SKM-1 (cell line): Measurements from ENCODE around the gene SEMA4C.
A peak's percentile ranks its signal among the peaks of the same experiment; 100 is the strongest.
"Not testable (repeated sequence)": the region's sequence is repeated elsewhere in the genome, so short reads cannot be mapped to it uniquely, and the experiment has no call there.

Experiments
- DNase-seq: peaks from one replicate; lab custom pipeline; 2025; ENCODE audit not compliant: unreplicated experiment; lab: John Stamatoyannopoulos, UW

Gene SEMA4C

GRCh38 chr2:96898641-96899412 is 28.9 kb upstream of the SEMA4C start:
- DNase-seq = no peak

DNA sequence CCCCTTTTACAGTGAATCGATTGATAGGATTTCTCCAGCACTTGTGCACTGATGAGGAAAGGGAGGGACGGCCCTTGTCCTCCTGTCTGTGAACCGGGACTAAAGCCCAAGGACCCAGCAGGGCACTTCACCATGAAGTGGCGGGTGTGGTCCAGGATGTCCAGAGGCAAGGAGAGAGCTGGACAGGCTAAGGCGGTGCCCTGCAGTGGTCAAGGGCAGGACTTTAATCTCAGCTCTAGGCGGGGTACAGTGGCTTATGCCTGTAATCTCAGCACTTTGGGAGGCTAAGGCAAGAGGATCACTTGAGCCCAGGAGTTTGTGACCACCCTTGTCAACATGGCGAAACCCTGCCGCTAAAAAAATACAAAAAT is 28.2 kb upstream of the SEMA4C start:
- DNase-seq = no peak

GRCh38 chr2:96897491-96898134 is 27.7 kb upstream of the SEMA4C start:
- no peak for DNase-seq

DNA sequence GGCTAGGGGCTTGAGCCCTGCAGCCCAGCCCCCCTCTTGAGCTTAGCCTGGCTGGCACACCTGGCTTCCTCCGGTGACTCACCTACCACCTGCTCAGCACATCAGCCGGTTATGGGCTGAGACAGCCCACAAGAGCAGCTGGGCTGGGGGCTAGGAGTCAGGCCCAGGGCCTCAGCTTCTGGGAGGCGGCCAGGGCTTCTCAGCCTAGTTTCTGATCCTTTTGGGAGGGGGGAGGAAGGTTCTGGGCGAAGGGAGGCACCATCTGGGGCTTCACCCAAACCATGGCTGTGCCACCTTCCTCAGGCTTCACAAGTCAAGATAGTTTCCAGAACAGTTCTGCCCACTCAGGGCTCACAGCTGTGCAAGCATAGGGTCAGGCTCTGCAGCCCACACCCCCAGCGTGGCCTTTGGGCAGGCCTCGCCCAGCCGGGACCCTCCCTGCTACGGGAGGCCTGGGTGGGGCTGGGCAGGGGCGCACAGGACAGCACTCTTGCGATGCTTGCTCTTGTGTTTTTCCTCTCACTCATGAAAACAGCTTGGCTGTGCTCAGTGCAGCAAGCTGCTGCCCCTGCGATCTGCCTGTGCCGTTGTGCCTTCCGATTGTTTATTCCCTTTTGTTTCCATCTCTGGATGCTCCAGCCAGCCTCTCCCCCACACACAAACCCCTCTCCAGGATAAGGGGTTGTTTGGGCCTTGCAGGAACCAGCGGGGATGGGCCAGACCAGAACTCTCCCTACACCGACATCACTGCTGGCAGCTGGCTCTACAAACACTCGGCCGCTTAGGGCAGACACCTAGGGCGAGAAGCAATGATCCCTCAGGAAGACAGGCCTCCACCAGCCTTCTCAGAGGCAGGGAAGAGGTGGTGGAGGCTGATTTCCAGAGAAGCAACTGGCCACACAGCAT is 26.1 kb upstream of the SEMA4C start:
- DNase-seq = no peak

DNA sequence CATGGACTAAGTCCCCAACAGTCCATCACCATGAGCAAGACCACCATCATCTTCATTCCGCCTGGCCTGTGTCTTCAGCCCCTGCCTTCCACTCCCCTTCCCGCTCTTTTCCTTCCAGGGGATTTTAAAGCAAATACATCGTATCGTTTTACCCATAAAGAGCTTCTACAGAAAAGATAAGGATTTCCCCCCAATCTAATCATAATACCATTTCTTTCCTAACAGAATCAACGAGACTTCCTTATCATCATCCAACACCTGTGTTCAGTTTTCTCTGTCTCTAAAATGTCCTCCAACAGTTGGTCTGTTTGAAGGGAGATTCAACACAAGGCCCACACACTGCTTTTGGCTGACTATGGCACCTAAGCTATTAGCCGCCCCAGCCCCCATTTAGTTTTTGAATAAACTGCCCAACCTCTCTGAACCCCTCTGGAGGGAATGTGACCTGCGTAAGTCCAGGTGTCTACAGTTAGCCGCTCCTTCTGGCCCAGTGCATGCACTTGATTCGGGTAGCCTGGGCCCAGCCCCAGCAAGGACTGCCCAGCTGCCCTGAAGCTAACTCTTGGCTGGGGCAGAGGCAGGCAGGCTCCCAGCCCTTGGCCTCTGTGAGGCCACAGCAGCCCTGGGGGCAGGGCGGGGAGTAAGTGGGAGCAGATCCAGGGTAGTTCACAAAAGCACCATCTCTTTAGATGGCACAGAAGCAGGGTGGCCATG is 25.3 kb upstream of the SEMA4C start:
- DNase-seq = no peak

DNA sequence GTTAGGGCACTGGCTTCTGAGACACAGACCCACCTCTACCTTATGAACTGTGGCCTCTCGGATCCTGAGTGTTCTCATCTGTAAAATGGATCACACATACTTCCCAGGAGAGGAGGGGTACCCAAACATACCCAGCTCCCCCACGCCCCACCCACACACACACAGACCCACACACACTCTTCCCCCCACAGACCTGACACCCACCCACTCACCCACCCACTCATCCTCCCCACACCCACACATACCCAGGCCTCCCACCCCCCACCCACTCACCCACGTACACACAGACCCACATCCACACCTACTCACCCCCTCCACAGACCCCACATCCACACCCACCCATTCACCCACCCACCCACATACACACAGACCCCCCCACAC is 24.3 kb upstream of the SEMA4C start:
- DNase-seq = no peak

DNA sequence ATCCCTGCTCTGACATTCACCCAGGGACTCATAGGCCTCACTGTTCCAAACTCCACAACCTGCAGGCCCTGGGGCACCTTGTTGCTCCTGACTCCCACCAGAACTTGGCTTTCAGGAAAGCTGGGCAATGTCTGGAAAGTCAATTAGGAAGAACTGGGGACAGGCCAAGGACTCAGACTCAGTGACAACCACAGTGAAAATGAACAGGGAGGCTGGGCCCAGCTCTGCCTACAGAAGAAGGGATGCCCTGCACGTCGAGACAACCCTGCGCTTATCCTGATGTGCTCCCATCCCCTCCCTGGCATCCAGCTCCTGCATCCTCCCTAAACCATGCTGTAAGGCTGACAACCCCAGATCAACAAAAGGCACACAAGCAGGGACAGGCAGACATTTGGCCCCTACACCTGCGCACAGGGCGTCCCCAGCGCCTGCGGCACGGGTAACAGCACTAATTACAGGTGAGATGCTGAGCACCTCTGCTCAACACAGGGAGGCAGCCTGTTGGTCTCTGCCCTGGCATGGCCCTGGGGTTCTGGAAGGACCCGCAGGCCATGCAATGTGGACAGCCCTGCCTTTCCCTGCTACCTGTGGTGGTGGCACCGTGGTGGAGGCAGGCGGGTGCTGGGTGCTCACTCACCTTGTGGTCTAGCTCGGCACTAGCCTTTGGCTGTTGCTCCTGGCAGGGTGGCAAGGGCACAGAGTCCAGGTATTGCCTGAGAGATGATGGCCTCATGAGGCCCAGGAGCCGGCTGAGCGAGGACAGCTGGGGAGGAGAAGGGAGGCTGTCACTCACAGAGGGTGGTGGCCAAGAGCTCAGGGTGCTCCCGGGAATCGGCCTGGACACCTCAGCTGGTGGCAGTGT is 23.6 kb upstream of the SEMA4C start:
- no peak for DNase-seq

- no peak for DNase-seq
Observed at GRCh38 chr2:96891591-96892333, 21.9 kb upstream of the SEMA4C start.

DNA sequence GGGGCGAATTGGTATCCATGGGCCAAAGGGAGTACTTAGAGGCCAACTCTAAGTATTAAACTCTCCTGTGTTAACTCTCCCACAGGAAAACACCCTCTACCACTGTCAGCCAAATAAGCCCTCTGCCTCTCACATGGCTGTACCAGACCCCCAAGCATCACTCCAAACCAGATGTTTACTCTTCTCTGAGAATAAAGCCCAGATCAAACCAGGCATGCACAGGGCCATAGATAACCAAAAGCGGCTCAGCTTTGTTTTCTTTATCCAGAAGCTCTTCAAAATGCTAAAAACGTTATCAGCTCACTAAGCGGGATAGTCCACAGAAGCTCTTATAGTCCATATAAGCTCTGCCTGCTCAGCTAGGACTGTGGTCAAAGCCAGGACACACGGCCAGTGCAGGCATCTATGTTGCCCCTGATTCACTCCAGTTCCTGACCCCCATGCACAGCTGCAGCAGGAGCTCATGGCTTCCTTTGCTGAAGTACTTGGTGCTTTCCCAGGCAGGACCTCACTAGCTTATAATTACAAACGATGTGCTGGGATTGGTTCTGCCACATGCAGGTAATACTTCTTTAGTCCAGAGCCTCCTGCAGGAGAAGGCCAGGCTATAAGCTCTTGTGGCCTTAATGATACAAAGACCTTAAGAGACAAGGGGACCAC is 21.0 kb upstream of the SEMA4C start:
- DNase-seq = no peak

DNA sequence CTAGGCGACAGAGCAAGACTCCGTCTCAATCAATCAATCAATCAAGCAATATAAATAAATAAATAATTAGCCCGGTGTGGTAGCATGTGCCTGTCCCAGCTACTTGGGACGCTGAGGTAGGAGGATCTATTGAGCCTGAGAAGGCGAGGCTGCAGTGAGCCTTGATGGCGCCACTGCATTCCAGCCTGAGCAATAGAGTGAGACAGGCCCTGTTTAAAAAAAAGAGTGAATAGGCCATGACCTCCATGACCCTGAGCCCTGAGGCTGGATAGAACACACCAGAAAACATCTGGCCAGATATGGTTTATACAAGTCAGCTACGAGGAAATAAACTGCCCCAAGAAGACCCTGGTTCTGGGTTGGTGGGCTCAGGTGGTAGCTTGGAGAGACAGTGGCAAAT is 20.4 kb upstream of the SEMA4C start:
- no peak for DNase-seq

GRCh38 chr2:96889502-96889901 is 19.6 kb upstream of the SEMA4C start:
- not testable (repeated sequence) for DNase-seq

GRCh38 chr2:96888072-96889011 is 18.5 kb upstream of the SEMA4C start:
- peak; percentile 38 for DNase-seq

GRCh38 chr2:96887493-96888012 is 17.7 kb upstream of the SEMA4C start:
- no peak for DNase-seq

DNA sequence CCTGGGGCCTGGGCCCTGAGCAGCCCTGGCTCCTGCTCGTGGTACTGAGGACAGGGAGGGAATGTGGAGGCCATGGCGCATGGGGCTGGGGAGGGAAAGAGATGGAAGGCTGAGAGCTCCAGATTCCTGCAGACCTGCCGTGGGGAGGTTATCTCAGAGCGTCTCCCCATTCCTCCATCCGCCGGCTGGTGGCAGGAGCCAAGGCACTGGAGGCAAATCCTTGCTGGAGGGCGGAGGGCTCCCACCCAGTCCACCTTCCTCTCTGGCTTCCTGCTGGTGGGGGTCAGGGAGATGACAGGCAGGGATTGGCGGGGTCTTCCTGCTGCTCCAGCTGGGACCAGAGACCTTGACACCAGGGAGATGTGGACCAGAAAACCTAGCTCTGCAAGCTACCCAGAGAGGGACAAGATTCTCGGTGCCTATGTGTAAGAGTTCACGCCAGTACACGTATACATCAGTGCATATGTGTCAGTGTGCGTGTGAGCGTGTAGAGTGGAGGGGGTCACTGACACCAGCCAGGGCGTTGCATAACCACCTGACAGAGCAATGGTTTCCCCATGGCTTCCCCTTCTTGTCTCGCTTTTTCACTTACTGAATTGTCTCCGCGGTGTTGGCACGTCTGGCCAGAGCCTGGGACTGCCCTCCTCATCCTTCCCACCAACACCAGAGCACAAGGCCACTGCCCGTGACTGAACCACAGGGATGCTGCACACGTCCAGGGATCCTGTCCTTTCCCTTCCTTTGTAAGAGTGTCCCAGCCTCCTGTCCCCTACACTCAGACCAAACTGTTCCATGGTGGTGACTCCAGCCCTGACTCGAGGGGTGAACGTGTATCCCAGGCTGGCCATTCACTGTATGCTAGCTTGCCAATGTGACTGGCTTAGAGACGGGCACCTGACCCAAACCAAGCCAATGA is 15.8 kb upstream of the SEMA4C start:
- no peak for DNase-seq

GRCh38 chr2:96884299-96885094 is 14.6 kb upstream of the SEMA4C start:
- no peak for DNase-seq

DNA sequence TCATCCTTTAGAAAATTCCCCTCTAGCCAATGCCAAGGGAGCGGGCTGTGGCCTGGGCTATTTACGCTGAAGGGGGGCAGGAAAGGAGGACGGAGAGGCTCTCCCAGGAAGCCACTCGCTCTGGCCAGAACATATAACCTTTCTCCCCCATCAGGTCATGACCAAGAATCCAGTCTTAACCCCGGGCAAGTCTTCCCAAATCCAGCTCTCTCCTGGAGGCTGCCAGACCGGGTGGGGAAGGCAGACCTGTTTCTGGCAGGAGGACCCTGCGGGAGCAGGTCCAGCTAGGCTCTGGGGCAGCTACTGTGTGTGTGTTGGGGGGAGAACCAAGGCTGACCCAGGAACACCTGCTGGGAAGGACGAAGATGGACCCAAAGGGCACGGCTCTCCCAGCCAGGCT is 13.4 kb upstream of the SEMA4C start:
- no peak for DNase-seq
